Lower leg skin (tissue), 4 donors: ENCODE data around the gene BABAM2. TPM values are rescaled to one million over a fixed set of nuclear protein-coding genes. Genes with fewer than 3 reads are reported as not detected.

Experiments used
- DNase-seq, 2 donors: peaks; one replicate each; pipeline ENCODE4 v3.0.0-alpha.2; 2019; ENCODE audit warnings: low spot score in 2 of 2
- H3K4me3 ChIP-seq: fragments of 200-600 bp; sonication (generic); 2 replicates; pipeline ENCODE4 v1.5.1; 2017; ENCODE audit warnings: mild to moderate bottlenecking, low read depth; ENCODE audit not compliant: poor library complexity, severe bottlenecking
- POLR2A ChIP-seq, 2 donors: fragments of 450-650 bp; IDR thresholded peaks; one replicate each; pipeline ENCODE4 v1.6.1; 2016 to 2017; ENCODE audit warnings: antibody characterized with exemption in 2 of 2, mild to moderate bottlenecking in 1 of 2, moderate library complexity in 1 of 2
- WGBS, 2 donors: methylation state at CpG; one replicate each; pipeline ENCODE4 v1.1.5; 2018; 5-methylcytosine and 5-hydroxymethylcytosine counted together
- intact Hi-C: fragments of 100-400 bp; cut with DNase I; formaldehyde crosslinking; loops from one replicate; pipeline ENCODE4 v1.15.0; 2023; ENCODE audit warnings: low total_unique reads
- total RNA-seq, 4 donors: library from RNA; depleted of rRNA; stranded (reverse); fragments of >200 nt; gene quantifications; one replicate each; pipeline ENCODE4 v1.1.0, GENCODE V29; 2016
- TF ChIP-seq, protein P1 (sequence below), 3 donors: fragments of 450-650 bp; IDR thresholded peaks; one replicate each; pipeline ENCODE4 v1.5.1; 2016; ENCODE audit warnings: antibody characterized with exemption in 3 of 3, mild to moderate bottlenecking in 3 of 3, moderate library complexity in 2 of 3

The BABAM2 gene
- total RNA-seq, 4 donors from 2014 or later, result 18.4 to 28.5 (median 23.9) TPM

- DNase-seq, result no peak
- TF ChIP-seq, protein P1, sequence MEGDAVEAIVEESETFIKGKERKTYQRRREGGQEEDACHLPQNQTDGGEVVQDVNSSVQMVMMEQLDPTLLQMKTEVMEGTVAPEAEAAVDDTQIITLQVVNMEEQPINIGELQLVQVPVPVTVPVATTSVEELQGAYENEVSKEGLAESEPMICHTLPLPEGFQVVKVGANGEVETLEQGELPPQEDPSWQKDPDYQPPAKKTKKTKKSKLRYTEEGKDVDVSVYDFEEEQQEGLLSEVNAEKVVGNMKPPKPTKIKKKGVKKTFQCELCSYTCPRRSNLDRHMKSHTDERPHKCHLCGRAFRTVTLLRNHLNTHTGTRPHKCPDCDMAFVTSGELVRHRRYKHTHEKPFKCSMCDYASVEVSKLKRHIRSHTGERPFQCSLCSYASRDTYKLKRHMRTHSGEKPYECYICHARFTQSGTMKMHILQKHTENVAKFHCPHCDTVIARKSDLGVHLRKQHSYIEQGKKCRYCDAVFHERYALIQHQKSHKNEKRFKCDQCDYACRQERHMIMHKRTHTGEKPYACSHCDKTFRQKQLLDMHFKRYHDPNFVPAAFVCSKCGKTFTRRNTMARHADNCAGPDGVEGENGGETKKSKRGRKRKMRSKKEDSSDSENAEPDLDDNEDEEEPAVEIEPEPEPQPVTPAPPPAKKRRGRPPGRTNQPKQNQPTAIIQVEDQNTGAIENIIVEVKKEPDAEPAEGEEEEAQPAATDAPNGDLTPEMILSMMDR (IDR thresholded peaks at IDR 0.05), result no peak
- TF ChIP-seq POLR2A (IDR thresholded peaks at IDR 0.05), result no peak
- no peak overlapping the region for H3K4me3 ChIP-seq
- intact Hi-C loops, result no loop called here
- WGBS, 2 donors, result 90 to 91% methylated on average over 2 of the region's 2 CpGs
Observed at GRCh38 chr2:28199995-28200679, 309.6 kb downstream of the BABAM2 start.

DNA sequence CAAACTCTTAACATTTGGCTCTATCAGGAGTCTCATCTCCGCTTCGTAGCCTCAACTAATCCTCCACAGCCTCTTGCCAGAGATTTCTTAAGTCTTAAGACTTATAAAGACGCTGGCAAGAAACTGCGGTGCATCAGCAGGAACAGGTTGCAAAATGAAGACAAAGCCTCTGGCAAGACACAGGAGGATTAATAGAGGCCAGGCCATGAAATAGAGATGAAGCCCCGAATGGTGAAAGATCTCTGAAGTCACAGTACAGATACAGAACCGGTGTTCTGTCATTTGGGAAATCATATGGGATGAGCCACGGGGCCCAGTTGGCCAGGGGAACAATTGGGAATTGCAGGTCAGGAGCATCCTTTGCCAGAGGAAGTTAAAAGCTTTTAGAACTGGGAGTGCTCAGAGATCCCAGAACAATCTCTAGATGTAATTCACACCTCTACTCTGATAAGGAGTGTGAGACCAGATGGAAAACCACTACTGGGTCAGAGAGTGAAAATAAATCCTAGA, 311.2 kb downstream of the BABAM2 start:
- DNase-seq, result no peak
- TF ChIP-seq, protein P1 (IDR thresholded peaks at IDR 0.05), result no peak
- no peak for TF ChIP-seq POLR2A (IDR thresholded peaks at IDR 0.05)
- intact Hi-C loops, result no loop called here
- no peak overlapping the region for H3K4me3 ChIP-seq
- 69% methylated on average over 7 of the region's 7 CpGs for WGBS, 2 donors

DNA sequence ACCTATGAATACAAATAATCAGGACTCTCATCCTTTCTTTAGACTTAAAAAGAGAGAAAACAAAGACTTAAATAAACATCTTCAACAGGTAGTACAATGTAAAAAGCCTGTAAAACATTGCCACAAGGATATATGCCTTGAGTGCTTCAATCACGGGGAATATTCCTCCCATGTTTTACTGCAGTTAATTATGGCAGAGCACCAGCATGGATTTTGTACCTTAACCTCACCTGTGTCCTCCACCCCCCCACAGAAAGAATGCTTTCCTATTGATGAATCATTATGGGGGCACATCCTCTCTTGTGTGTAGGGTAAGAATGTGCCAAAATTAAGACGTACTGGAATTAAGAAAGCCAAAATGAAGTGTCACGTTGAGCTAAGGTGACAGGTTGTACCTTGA, 312.2 kb downstream of the BABAM2 start:
- intact Hi-C loops, result no loop called here
- WGBS, 2 donors, result 92 to 93% methylated on average over 3 of the region's 3 CpGs
- H3K4me3 ChIP-seq, result no peak overlapping the region
- DNase-seq, result no peak
- no peak for TF ChIP-seq POLR2A (IDR thresholded peaks at IDR 0.05)
- TF ChIP-seq, protein P1 (IDR thresholded peaks at IDR 0.05), result no peak

DNA sequence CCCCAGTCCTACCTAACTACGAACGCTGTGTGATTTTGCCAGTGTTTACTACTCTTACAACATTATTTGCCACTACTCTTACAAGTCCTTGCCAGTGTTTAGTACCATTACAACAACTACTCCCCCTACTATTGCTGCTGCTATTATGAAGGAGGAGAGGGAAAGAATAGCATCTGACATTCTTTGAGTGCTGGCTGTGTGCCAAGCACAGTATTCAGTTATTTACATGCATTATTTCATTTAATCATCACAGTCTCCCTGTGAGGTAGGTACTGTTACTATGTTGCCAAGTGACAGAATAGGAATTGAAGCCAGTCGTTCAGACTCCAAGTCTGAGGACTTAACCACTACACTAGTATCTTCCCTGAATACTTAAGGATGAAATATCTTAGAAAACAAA, 316.2 kb downstream of the BABAM2 start:
- intact Hi-C loops, result no loop called here
- no peak overlapping the region for H3K4me3 ChIP-seq
- no peak for DNase-seq
- no peak for TF ChIP-seq POLR2A (IDR thresholded peaks at IDR 0.05)
- TF ChIP-seq, protein P1 (IDR thresholded peaks at IDR 0.05), result no peak
- WGBS, 2 donors, result 75 to 78% methylated on average over 3 of the region's 3 CpGs

DNA sequence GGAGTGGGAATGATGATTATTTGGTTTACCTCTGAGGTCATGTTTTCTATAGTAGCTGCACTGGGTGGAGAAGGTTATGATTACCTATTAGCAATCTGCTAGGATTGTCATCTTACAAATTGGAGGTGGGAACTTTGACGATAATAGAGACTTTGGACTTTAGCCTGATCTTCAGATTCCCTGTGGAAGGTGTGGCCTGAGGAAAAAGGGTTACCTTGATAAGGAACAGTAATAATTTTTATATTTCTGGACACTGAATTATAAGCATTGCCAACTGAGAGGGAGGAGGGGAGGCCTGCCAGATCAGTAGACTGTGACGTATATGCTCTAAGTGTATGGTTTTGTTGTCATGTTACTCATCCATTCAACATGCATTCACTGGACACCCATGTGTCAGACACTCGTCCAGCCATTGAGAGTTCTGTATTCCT, 318.7 kb downstream of the BABAM2 start:
- TF ChIP-seq, protein P1 (IDR thresholded peaks at IDR 0.05), result no peak
- TF ChIP-seq POLR2A (IDR thresholded peaks at IDR 0.05), result no peak
- WGBS, 2 donors, result 86% methylated on average over 3 of the region's 3 CpGs
- no peak for DNase-seq
- no peak overlapping the region for H3K4me3 ChIP-seq
- intact Hi-C loops, result no loop called here

GRCh38 chr2:28209864-28210263, 319.3 kb downstream of the BABAM2 start:
- no peak overlapping the region for H3K4me3 ChIP-seq
- intact Hi-C loops, result no loop called here
- TF ChIP-seq, protein P1 (IDR thresholded peaks at IDR 0.05), result no peak
- no peak for TF ChIP-seq POLR2A (IDR thresholded peaks at IDR 0.05)
- DNase-seq, result no peak
